Measurements from ENCODE around the gene PRKCZ. TPM values are rescaled to one million over a fixed set of nuclear protein-coding genes. Genes with fewer than 3 reads are reported as not detected.

Gene PRKCZ
- total RNA-seq, 1 donor, result 0.72 TPM

- no peaks in the 10 kb centered on the region for H3K36me3 ChIP-seq (ENCODE audit: insufficient read depth, low read length)
- H3K27me3 ChIP-seq (ENCODE audit: insufficient read depth, low read length), result peaks cover 12% of the 10 kb centered on the region
- H3K9me3 ChIP-seq (ENCODE audit: low read depth, low read length), result no peaks in the 10 kb centered on the region
- H3K27ac ChIP-seq (ENCODE audit: low read depth, low read length), result peak overlapping the region; percentile 58
- H3K4me3 ChIP-seq (ENCODE audit: insufficient read depth, low read length), result peak overlapping the region; percentile 66
- H4K20me1 ChIP-seq (ENCODE audit: insufficient read depth, low read length), result no peaks in the 10 kb centered on the region
- H3K4me1 ChIP-seq (ENCODE audit: insufficient read depth, low read length), result peaks cover 11% of the 10 kb centered on the region
- H2AFZ ChIP-seq (ENCODE audit: low read length), result peak overlapping the region; percentile 97
- TF ChIP-seq CTCF (IDR thresholded peaks at IDR 0.05; ENCODE audit: extremely low read depth, low read depth, low read length), result no peak
- H3K79me2 ChIP-seq (ENCODE audit: insufficient read depth, low read length), result no peaks in the 10 kb centered on the region
- DNase-seq (ENCODE audit: insufficient read length, low spot score, missing footprints), result no peak
- H3K4me2 ChIP-seq (ENCODE audit: insufficient read depth, low read length), result peak overlapping the region; percentile 91
These were observed 83.6 kb downstream of the PRKCZ start for GRCh38 chr1:2133879-2134215.

- Histone ChIP-seq H3K36me3 (ENCODE audit: insufficient read depth, low read length) (no peaks in the 10 kb centered on the region), H4K20me1 (ENCODE audit: insufficient read depth, low read length) (no peaks in the 10 kb centered on the region), H3K27me3 (ENCODE audit: insufficient read depth, low read length) (peaks cover 14% of the 10 kb centered on the region), H3K79me2 (ENCODE audit: insufficient read depth, low read length) (no peaks in the 10 kb centered on the region), H3K4me2 (ENCODE audit: insufficient read depth, low read length) (no peak overlapping the region), H3K9me3 (ENCODE audit: low read depth, low read length) (no peaks in the 10 kb centered on the region), H3K4me1 (ENCODE audit: insufficient read depth, low read length) (peaks cover 11% of the 10 kb centered on the region), H2AFZ (ENCODE audit: low read length) (no peak overlapping the region), H3K27ac (ENCODE audit: low read depth, low read length) (no peak overlapping the region), H3K4me3 (ENCODE audit: insufficient read depth, low read length) (no peak overlapping the region)
- no peak for DNase-seq (ENCODE audit: insufficient read length, low spot score, missing footprints)
- no peak for TF ChIP-seq CTCF (IDR thresholded peaks at IDR 0.05; ENCODE audit: extremely low read depth, low read depth, low read length)
These were observed 84.0 kb downstream of the PRKCZ start for GRCh38 chr1:2134266-2134620.

GRCh38 chr1:2134621-2135307 lies 84.6 kb downstream of the PRKCZ start:
- H3K4me1 ChIP-seq (ENCODE audit: insufficient read depth, low read length), result peaks cover 11% of the 10 kb centered on the region
- no peak overlapping the region for H3K4me3 ChIP-seq (ENCODE audit: insufficient read depth, low read length)
- H3K9me3 ChIP-seq (ENCODE audit: low read depth, low read length), result no peaks in the 10 kb centered on the region
- no peaks in the 10 kb centered on the region for H3K36me3 ChIP-seq (ENCODE audit: insufficient read depth, low read length)
- H2AFZ ChIP-seq (ENCODE audit: low read length), result no peak overlapping the region
- no peak overlapping the region for H3K4me2 ChIP-seq (ENCODE audit: insufficient read depth, low read length)
- no peak overlapping the region for H3K27ac ChIP-seq (ENCODE audit: low read depth, low read length)
- H4K20me1 ChIP-seq (ENCODE audit: insufficient read depth, low read length), result no peaks in the 10 kb centered on the region
- H3K79me2 ChIP-seq (ENCODE audit: insufficient read depth, low read length), result no peaks in the 10 kb centered on the region
- peaks cover 14% of the 10 kb centered on the region for H3K27me3 ChIP-seq (ENCODE audit: insufficient read depth, low read length)
- peak; percentile 52 for DNase-seq (ENCODE audit: insufficient read length, low spot score, missing footprints)
- TF ChIP-seq CTCF (IDR thresholded peaks at IDR 0.05; ENCODE audit: extremely low read depth, low read depth, low read length), result no peak

- Histone ChIP-seq H3K36me3 (ENCODE audit: insufficient read depth, low read length) (no peaks in the 10 kb centered on the region), H3K27me3 (ENCODE audit: insufficient read depth, low read length) (peaks cover 14% of the 10 kb centered on the region), H3K4me3 (ENCODE audit: insufficient read depth, low read length) (no peak overlapping the region), H3K9me3 (ENCODE audit: low read depth, low read length) (no peaks in the 10 kb centered on the region), H3K79me2 (ENCODE audit: insufficient read depth, low read length) (no peaks in the 10 kb centered on the region), H3K4me2 (ENCODE audit: insufficient read depth, low read length) (no peak overlapping the region), H3K4me1 (ENCODE audit: insufficient read depth, low read length) (peaks cover 15% of the 10 kb centered on the region), H2AFZ (ENCODE audit: low read length) (no peak overlapping the region), H3K27ac (ENCODE audit: low read depth, low read length) (no peak overlapping the region), H4K20me1 (ENCODE audit: insufficient read depth, low read length) (no peaks in the 10 kb centered on the region)
- TF ChIP-seq CTCF (IDR thresholded peaks at IDR 0.05; ENCODE audit: extremely low read depth, low read depth, low read length), result no peak
- peak; percentile 90 for DNase-seq (ENCODE audit: insufficient read length, low spot score, missing footprints)
These were observed 85.2 kb downstream of the PRKCZ start for GRCh38 chr1:2135441-2135841.

All from osteoblast (primary cell).